Nephron (organoid): ENCODE results near the gene PDZRN4.

ENCODE experiments used
- H3K27ac Mint-ChIP-seq, 3 experiments: 2 replicates each; pipeline ENCODE4 v1.8.0; 2020; ENCODE audit warnings: mixed read lengths in 3 of 3, mild to moderate bottlenecking in 2 of 3, moderate library complexity in 1 of 3
- H3K27me3 Mint-ChIP-seq: 2 replicates; pipeline ENCODE4 v1.8.0; 2021; ENCODE audit warnings: low read depth, mild to moderate bottlenecking, moderate library complexity, mixed read lengths
- H3K36me3 Mint-ChIP-seq: 2 replicates; pipeline ENCODE4 v1.8.0; 2020; ENCODE audit warnings: low read depth, mixed read lengths
- H3K4me1 Mint-ChIP-seq: 2 replicates; pipeline ENCODE4 v1.8.0; 2020; ENCODE audit warnings: mixed read lengths
- H3K4me3 Mint-ChIP-seq, 3 experiments: 2 replicates each; pipeline ENCODE4 v1.8.0; 2020; ENCODE audit warnings: mild to moderate bottlenecking in 3 of 3, mixed read lengths in 3 of 3, moderate library complexity in 2 of 3
- H3K9me3 Mint-ChIP-seq: 2 replicates; pipeline ENCODE4 v1.8.0; 2020; ENCODE audit warnings: mixed read lengths
- TF ChIP-seq, protein P1 (sequence below), 3 experiments: fragments of 200-600 bp; sonication (generic); IDR thresholded peaks; one replicate each; pipeline ENCODE4 v1.5.0; 2021; ENCODE audit warnings: antibody characterized with exemption in 3 of 3; ENCODE audit not compliant: unreplicated experiment in 3 of 3

Gene PDZRN4

DNA sequence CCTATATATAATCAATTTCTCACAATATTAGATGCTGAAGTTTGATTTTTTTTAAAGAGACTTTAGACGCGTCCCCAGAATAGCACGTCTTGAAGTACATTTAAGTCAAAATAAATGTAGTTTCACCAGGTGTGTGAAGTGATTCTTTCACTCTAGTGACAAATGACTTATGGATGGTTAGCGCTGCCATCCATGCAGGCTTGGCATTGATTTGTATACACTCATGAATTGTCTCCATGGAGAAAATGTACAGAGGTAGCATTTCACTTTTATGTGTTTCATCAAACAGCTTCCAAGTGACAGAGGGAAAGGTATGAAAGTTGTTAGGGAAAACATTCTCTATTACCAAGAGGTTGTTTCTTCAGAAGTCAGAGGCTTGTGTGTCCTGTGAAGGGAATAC lies 360.8 kb downstream of the PDZRN4 start:
- H3K27ac Mint-ChIP-seq: no peak overlapping the region
- TF ChIP-seq, protein P1, sequence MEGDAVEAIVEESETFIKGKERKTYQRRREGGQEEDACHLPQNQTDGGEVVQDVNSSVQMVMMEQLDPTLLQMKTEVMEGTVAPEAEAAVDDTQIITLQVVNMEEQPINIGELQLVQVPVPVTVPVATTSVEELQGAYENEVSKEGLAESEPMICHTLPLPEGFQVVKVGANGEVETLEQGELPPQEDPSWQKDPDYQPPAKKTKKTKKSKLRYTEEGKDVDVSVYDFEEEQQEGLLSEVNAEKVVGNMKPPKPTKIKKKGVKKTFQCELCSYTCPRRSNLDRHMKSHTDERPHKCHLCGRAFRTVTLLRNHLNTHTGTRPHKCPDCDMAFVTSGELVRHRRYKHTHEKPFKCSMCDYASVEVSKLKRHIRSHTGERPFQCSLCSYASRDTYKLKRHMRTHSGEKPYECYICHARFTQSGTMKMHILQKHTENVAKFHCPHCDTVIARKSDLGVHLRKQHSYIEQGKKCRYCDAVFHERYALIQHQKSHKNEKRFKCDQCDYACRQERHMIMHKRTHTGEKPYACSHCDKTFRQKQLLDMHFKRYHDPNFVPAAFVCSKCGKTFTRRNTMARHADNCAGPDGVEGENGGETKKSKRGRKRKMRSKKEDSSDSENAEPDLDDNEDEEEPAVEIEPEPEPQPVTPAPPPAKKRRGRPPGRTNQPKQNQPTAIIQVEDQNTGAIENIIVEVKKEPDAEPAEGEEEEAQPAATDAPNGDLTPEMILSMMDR (IDR thresholded peaks at IDR 0.05; ENCODE audit: unreplicated experiment in 3 of 3): no peak
- H3K36me3 Mint-ChIP-seq: peaks cover 3% of the 10 kb centered on the region
- no peaks in the 10 kb centered on the region for H3K27me3 Mint-ChIP-seq
- H3K9me3 Mint-ChIP-seq: peaks cover 3% of the 10 kb centered on the region
- H3K4me1 Mint-ChIP-seq: peaks cover 5% of the 10 kb centered on the region
- no peak overlapping the region for H3K4me3 Mint-ChIP-seq

DNA sequence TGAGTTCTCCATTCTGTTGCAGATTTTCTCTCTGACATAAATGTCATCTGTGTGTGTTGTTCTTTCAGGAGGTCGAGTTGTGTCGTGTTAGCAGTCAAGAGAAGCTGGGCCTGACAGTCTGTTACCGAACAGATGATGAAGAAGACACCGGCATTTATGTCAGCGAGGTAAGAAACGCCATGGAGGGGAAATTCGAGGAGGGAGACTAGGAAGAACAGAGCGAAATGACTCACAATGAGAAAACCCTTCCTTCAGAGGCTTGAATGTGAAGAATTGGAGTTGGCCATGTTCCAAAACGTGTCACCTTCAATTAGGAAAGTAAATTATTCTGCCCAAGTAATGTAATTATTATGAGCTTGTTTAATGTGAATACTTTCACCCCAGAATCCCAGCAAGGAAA lies 364.5 kb downstream of the PDZRN4 start:
- Mint-ChIP-seq H3K27ac (no peak overlapping the region), H3K36me3 (no peaks in the 10 kb centered on the region), H3K27me3 (no peaks in the 10 kb centered on the region), H3K4me1 (peaks cover 7% of the 10 kb centered on the region), H3K4me3 (no peak overlapping the region), H3K9me3 (no peaks in the 10 kb centered on the region)
- TF ChIP-seq, protein P1 (IDR thresholded peaks at IDR 0.05; ENCODE audit: unreplicated experiment in 3 of 3): no peak

DNA sequence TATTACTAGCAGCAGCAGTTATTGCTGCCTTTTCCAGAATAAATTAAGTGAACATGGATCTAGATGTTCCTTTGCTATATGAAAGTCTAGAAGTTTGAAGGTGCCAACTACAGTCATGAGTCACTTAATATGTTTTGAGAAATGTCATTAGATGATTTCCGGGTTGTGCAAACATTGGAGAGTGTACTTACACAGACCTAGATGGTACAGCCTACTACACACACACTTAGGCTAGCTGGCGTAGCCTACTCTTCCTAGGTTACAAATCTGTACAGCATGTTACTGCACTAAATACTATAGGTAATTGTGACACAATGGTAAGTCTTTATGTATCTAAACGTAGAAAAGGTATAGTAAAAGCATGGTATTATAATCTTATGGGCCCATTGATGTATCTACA lies 368.1 kb downstream of the PDZRN4 start:
- no peaks in the 10 kb centered on the region for H3K27me3 Mint-ChIP-seq
- H3K4me3 Mint-ChIP-seq: no peak overlapping the region

DNA sequence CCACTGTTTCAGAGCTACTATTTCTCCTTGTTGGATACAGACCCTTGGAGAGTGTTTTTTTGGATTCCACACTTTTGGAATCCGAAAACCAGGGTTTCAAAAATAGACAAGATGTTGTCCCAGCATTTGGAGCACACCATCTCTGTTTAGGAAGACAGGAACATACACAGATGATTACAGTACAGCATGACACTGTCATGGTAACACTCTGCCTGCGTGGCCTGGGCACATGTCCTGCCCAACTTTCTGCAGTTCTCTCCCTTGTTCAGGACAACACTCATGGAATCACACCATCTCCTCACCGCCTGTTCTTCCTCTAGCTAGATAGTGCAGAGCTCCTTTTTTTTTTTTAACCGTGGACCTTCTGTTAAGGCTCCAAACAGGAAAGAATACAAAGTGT lies 369.2 kb downstream of the PDZRN4 start:
- Mint-ChIP-seq H3K27me3 (no peaks in the 10 kb centered on the region), H3K4me1 (peaks cover 9% of the 10 kb centered on the region), H3K36me3 (peaks cover 17% of the 10 kb centered on the region), H3K4me3 (no peak overlapping the region), H3K27ac (peak overlapping the region in 2 of 3 experiments; percentile 17 to 23), H3K9me3 (no peaks in the 10 kb centered on the region)
- TF ChIP-seq, protein P1 (IDR thresholded peaks at IDR 0.05; ENCODE audit: unreplicated experiment in 3 of 3): no peak

More for the DNA sequence above, 368.1 kb downstream of the PDZRN4 start:
- Mint-ChIP-seq H3K27ac (no peak overlapping the region), H3K4me1 (peaks cover 9% of the 10 kb centered on the region), H3K36me3 (peaks cover 17% of the 10 kb centered on the region), H3K9me3 (no peaks in the 10 kb centered on the region)
- TF ChIP-seq, protein P1 (IDR thresholded peaks at IDR 0.05; ENCODE audit: unreplicated experiment in 3 of 3): no peak

DNA sequence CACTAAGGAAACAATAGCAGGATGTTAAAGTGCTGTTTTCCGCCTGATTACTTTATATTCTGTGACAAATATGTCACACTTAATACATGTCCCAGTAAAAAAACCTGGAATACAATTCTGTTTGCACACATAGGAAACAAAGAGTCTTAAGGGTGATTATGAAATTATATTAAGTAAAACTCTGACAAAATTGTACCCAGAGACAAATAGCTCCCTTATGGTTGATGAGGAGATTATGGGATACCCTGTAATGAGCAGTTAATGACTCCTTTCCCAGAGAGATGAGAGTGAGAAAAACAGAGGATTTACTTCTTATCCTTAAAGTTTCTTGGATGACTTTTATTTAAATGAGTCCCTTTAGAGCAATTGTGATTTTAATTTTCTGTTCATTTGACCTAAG lies 370.6 kb downstream of the PDZRN4 start:
- Mint-ChIP-seq H3K27ac (no peak overlapping the region), H3K4me1 (peaks cover 4% of the 10 kb centered on the region), H3K27me3 (no peaks in the 10 kb centered on the region), H3K4me3 (no peak overlapping the region), H3K36me3 (peaks cover 17% of the 10 kb centered on the region), H3K9me3 (no peaks in the 10 kb centered on the region)
- TF ChIP-seq, protein P1 (IDR thresholded peaks at IDR 0.05; ENCODE audit: unreplicated experiment in 3 of 3): no peak

DNA sequence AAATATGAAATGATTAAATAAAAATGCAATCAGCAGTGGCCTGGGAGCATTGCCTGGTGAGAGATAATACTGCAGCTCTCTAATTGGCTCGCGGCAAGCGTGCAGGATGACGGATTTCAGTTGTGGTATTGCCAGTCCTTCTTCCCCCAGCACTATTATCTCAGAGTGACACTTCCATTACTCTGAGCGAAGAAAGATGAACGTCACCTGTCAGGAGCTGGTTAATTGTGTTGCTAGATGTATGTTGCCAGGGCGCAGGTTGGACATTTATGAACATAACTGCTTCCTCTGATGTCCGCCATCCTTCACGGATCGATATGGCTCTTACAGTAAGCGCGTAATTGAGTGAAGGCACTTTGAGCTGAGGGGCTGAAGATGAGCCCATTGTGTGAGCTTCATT lies 374.9 kb downstream of the PDZRN4 start:
- Mint-ChIP-seq H3K27ac (no peak overlapping the region), H3K36me3 (peaks cover 23% of the 10 kb centered on the region), H3K9me3 (no peaks in the 10 kb centered on the region), H3K4me1 (no peaks in the 10 kb centered on the region), H3K4me3 (no peak overlapping the region), H3K27me3 (no peaks in the 10 kb centered on the region)
- TF ChIP-seq, protein P1 (IDR thresholded peaks at IDR 0.05; ENCODE audit: unreplicated experiment in 3 of 3): no peak
